ENCODE measurements around the gene CASP10. TPM values are rescaled to one million over a fixed set of nuclear protein-coding genes. Genes with fewer than 3 reads are reported as not detected.

Gene CASP10
- total and polyA plus RNA-seq, 9 of the 15 experiments (the other 6 are each of a cell fraction or from before 2014, with no cell fraction given) = 7.1 to 20.4 (median 10.8) TPM

DNA sequence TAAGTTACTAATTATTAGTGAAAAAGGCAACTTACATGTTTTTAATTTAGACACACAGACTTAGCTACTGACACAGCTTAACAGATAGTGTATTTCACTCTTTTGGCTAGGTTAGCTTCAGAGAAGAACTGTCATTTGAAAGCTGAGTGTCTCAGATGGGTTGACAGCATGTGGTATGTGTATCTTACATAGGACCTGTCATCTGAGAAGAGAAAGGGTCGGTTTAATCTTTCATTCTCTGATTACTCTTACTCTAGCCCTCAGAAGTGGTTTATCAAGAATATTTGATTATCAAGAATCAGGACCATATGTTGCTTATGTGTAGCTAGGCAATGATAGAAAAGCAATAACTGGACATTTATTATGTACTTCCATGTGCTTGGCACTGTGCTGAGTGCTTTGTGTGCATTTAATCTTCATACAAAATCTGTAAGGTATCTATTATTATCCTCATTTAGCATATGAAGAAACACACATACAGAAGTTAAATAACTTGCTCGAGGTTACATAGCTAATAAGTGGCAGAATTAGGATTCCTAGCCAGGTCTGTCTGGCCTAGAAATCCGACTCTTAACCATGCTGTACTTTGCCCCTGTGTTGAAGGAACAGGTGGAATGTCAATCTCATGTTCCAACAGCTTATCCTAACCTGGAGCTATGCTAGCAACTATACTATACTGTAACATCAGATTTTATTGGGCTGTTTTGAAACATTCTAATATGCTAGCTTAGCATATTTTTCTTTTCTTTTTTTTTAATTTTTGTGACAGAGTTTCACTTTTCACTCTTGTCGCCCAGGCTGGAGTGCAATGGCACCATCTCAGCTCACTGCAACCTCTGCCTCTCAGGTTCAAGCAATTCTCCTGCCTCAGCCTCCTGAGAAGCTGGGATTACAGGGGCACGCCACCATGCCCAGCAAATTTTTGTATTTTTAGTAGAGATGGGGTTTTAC is 38.6 kb upstream of the CASP10 start:
- no peaks in the 10 kb centered on the region for H3K79me2 ChIP-seq (ENCODE audit: control insufficient read depth, insufficient read depth, low read length)
- in situ Hi-C loops (cut with MboI) (no loop called here), intact Hi-C loops (cut with micrococcal nuclease) (no loop called here)
- H3K9me3 ChIP-seq (replicated peaks; ENCODE audit: control insufficient read depth, insufficient read depth, low read depth, low read length) = no peaks in the 10 kb centered on the region
- WGBS (ENCODE audit: insufficient coverage, low coverage, missing lambda C conversion rate) = 77% methylated on average over 5 of the region's 5 CpGs
- H3K4me1 ChIP-seq (replicated peaks in 1 of 2; ENCODE audit: control insufficient read depth in 2 of 2, insufficient read depth in 2 of 2, low read length in 2 of 2) = peaks cover 0 to 2% of the 10 kb centered on the region in 2 experiments; a peak in 1 of 5 replicates
- no peak overlapping the region for H3K27ac ChIP-seq (ENCODE audit: extremely low read depth, low read depth, low read length)
- BruUV-seq (replicated peaks) = no TSS peak
- H3K9ac ChIP-seq (ENCODE audit: insufficient read depth in 1 of 2, low read depth in 2 of 2, low read length in 2 of 2) = no peak overlapping the region
- DNase-seq (ENCODE audit: extremely low read depth in 1 of 4, low spot score in 3 of 4) = no peak
- ChIA-PET POLR2A (interaction anchor here (1.0 to 2.4 kb wide), 4 partner anchors 8 to 254 kb away, joined by 3 to 15 read pairs (median 4); no protein-coding TSS in a partner anchor), CTCF (ENCODE audit: low intra/inter-chr PET ratio) (no interaction called here)
- H4K20me1 ChIP-seq (replicated peaks; ENCODE audit: control insufficient read depth, insufficient read depth, low read length) = no peaks in the 10 kb centered on the region
- ATAC-seq = no peak
- FAIRE-seq = no peak
- no peaks in the 10 kb centered on the region for H3K9me1 ChIP-seq (ENCODE audit: control insufficient read depth, insufficient read depth, low read length)
- no peaks in the 10 kb centered on the region for H3K27me3 ChIP-seq (ENCODE audit: control insufficient read depth in 2 of 2, insufficient read depth in 2 of 2, low read length in 2 of 2)
- H3K4me3 ChIP-seq = no peak overlapping the region
- no peak overlapping the region for H3K4me2 ChIP-seq (ENCODE audit: insufficient read depth, low read length)
- peaks cover 62% of the 10 kb centered on the region for H3K36me3 ChIP-seq (ENCODE audit: control insufficient read depth, insufficient read depth, low read length)
- H2AFZ ChIP-seq (ENCODE audit: low read depth, low read length) = no peak overlapping the region
- TF ChIP-seq ZNF778 (CRISPR knock-in tag; IDR thresholded peaks at IDR 0.05) = no peak
- TF ChIP-seq MAFG (tag; conservative IDR thresholded peaks at IDR 0.05) = peak; percentile 26; the same call in 1 of the 2 replicates
- TF ChIP-seq C11orf30 (IDR thresholded peaks at IDR 0.05; ENCODE audit: low read depth) = peak; percentile 46; the same call in 1 of the 2 replicates
- peak; percentile 79 for TF ChIP-seq ZNF316 (IDR thresholded peaks at IDR 0.05)

Measured in K562 (cell line).